Measurements from ENCODE around the gene NLRP8. TPM values are rescaled to one million over a fixed set of nuclear protein-coding genes. Genes with fewer than 3 reads are reported as not detected.

NLRP8 gene
- total and polyA plus RNA-seq, 10 of the 15 experiments (the other 5 are each of a cell fraction or from before 2014, with no cell fraction given) = 0.04 TPM; not detected in 9

GRCh38 chr19:55907746-55908145, 39.9 kb upstream of the NLRP8 start (continued):
- TF ChIP-seq E2F8 (IDR thresholded peaks at IDR 0.05; ENCODE audit: low read depth, partially characterized antibody) = no peak
- TF ChIP-seq HDAC2 (IDR thresholded peaks at IDR 0.05) = no peak
- TF ChIP-seq CUX1 (IDR thresholded peaks at IDR 0.05; ENCODE audit: insufficient replicate concordance, low read depth, low read length) = no peak
- TF ChIP-seq ZNF217 (IDR thresholded peaks at IDR 0.05) = no peak

GRCh38 chr19:55909801-55910200, 37.8 kb upstream of the NLRP8 start:
- Histone ChIP-seq H3K9me3 (replicated peaks; ENCODE audit: control insufficient read depth, insufficient read depth, low read length) (no peaks in the 10 kb centered on the region; the same call in 2 of the 3 replicates), H3K79me2 (ENCODE audit: control insufficient read depth, insufficient read depth, low read length) (no peaks in the 10 kb centered on the region), H3K27me3 (replicated peaks in 1 of 2; ENCODE audit: control insufficient read depth in 2 of 2, insufficient read depth in 2 of 2, low read length in 1 of 2) (no peaks in the 10 kb centered on the region), H3K4me1 (ENCODE audit: control insufficient read depth, insufficient read depth, low read length) (no peaks in the 10 kb centered on the region), H3K4me3 (no peak overlapping the region), H3K9ac (ENCODE audit: control insufficient read depth, insufficient read depth, low read length) (no peak overlapping the region), H3K27ac (ENCODE audit: control insufficient read depth, insufficient read depth) (no peak overlapping the region), H3K36me3 (ENCODE audit: control insufficient read depth in 2 of 2, insufficient read depth in 2 of 2, low read length in 1 of 2) (no peaks in the 10 kb centered on the region), H4K20me1 (ENCODE audit: control insufficient read depth, insufficient read depth) (no peaks in the 10 kb centered on the region), H2AFZ (ENCODE audit: control insufficient read depth, low read depth, low read length) (no peak overlapping the region), H3K4me2 (ENCODE audit: control insufficient read depth, insufficient read depth) (no peak overlapping the region)
- ChIA-PET CTCF (interaction anchor here (0.6 kb wide), 1 partner anchor 81 kb away, joined by 3 read pairs; no protein-coding TSS in a partner anchor), RAD21 (ENCODE audit: unreplicated experiment) (no interaction called here), SMC1A (ENCODE audit: uncharacterized antibody, unreplicated experiment) (interaction anchor here (0.6 kb wide), 1 partner anchor 279 kb away, joined by 3 read pairs; no protein-coding TSS in a partner anchor), POLR2A (no interaction called here)
- no peak for TF ChIP-seq ZZZ3 (IDR thresholded peaks at IDR 0.05; ENCODE audit: control insufficient read depth, insufficient read length, low read depth)
- BruUV-seq (replicated peaks) = no TSS peak
- in situ Hi-C loops (cut with MboI) (no loop called here), intact Hi-C loops (cut with micrococcal nuclease; ENCODE audit: unreplicated experiment) (no loop called here)
- ATAC-seq = no peak
- FAIRE-seq = no peak
- DNase-seq (ENCODE audit: low read depth, low spot score) = no peak
- 0% methylated on average over 2 of the region's 2 CpGs for WGBS (ENCODE audit: insufficient coverage, insufficient replicate concordance, low lambda C conversion rate, missing lambda C conversion rate)
